Coronary artery (tissue), 2 donors: Measurements from ENCODE around the gene SIRT5.

ENCODE experiments used
- DNase-seq: peaks from one replicate; pipeline ENCODE4 v3.0.0-alpha.2; 2017; ENCODE audit warnings: low spot score
- H3K27ac ChIP-seq, 2 donors: fragments of 200-600 bp; sonication (generic); one replicate each; pipeline ENCODE4 v1.5.1; 2016 to 2019
- H3K4me3 ChIP-seq: fragments of 200-600 bp; sonication (generic); 2 replicates; pipeline ENCODE4 v1.5.1; 2016; ENCODE audit warnings: mild to moderate bottlenecking, moderate library complexity
- CTCF ChIP-seq: fragments of 200-600 bp; sonication (generic); IDR thresholded peaks from one replicate; pipeline ENCODE4 v1.5.1; 2019; ENCODE audit warnings: antibody characterized with exemption

SIRT5 gene

GRCh38 chr6:13581700-13582229 lies 7.4 kb downstream of the SIRT5 start:
- no peak for TF ChIP-seq CTCF
- Histone ChIP-seq H3K27ac (no peak overlapping the region), H3K4me3 (no peak overlapping the region)
- DNase-seq: no peak

- no peak for TF ChIP-seq CTCF
These were observed 12.5 kb downstream of the SIRT5 start for GRCh38 chr6:13586603-13587542.

GRCh38 chr6:13589801-13590200 lies 15.4 kb downstream of the SIRT5 start:
- no peak overlapping the region for H3K4me3 ChIP-seq
- H3K27ac ChIP-seq: no peak overlapping the region
- DNase-seq: no peak
- TF ChIP-seq CTCF: no peak

More at GRCh38 chr6:13586603-13587542, 12.5 kb downstream of the SIRT5 start:
- no peak overlapping the region for H3K4me3 ChIP-seq
- DNase-seq: no peak
- H3K27ac ChIP-seq: no peak overlapping the region

- no peak for DNase-seq
- Histone ChIP-seq H3K27ac (no peak overlapping the region), H3K4me3 (no peak overlapping the region)
- TF ChIP-seq CTCF: no peak
These were observed 16.3 kb downstream of the SIRT5 start for GRCh38 chr6:13590574-13591153.

- Histone ChIP-seq H3K27ac (no peak overlapping the region), H3K4me3 (no peak overlapping the region)
- no peak for TF ChIP-seq CTCF
- DNase-seq: no peak
These were observed 17.0 kb downstream of the SIRT5 start for GRCh38 chr6:13591205-13591921.

GRCh38 chr6:13593103-13593502 lies 18.7 kb downstream of the SIRT5 start:
- H3K27ac ChIP-seq: no peak overlapping the region
- no peak overlapping the region for H3K4me3 ChIP-seq
- no peak for DNase-seq
- no peak for TF ChIP-seq CTCF
